ENCODE data around the gene GALNT2.

The GALNT2 gene

GRCh38 chr1:230194525-230194924 lies 127.5 kb downstream of the GALNT2 start:
- TF ChIP-seq CTCF (conservative IDR thresholded peaks at IDR 0.05; ENCODE audit: low read length): no peak
- no peak for TF ChIP-seq EZH2phosphoT487 (IDR thresholded peaks at IDR 0.05; ENCODE audit: borderline replicate concordance)
- Histone ChIP-seq H3K79me2 (ENCODE audit: insufficient read depth, low read length) (peaks cover 100% of the 10 kb centered on the region), H3K9me2 (replicated peaks; ENCODE audit: low read depth, low read length) (no peaks in the 10 kb centered on the region)

GRCh38 chr1:230195199-230195598 lies 128.2 kb downstream of the GALNT2 start:
- no peak overlapping the region for H2AFZ ChIP-seq (ENCODE audit: low read length)
- peaks cover 77% of the 10 kb centered on the region for H3K4me1 ChIP-seq (ENCODE audit: insufficient read depth, low read length, poor library complexity, severe bottlenecking)
- H3K9me2 ChIP-seq (replicated peaks; ENCODE audit: low read depth, low read length): no peaks in the 10 kb centered on the region
- no peaks in the 10 kb centered on the region for H3K27me3 ChIP-seq (ENCODE audit: insufficient read depth, low read length, poor library complexity, severe bottlenecking)
- peaks cover 33% of the 10 kb centered on the region; the same call in 1 of the 2 replicates for H3K36me3 ChIP-seq (ENCODE audit: insufficient read depth, low read length)
- no peaks in the 10 kb centered on the region for H3F3A ChIP-seq (ENCODE audit: low read depth)
- H3K79me2 ChIP-seq (ENCODE audit: insufficient read depth, low read length): peaks cover 99% of the 10 kb centered on the region
- H3K4me2 ChIP-seq (ENCODE audit: low read depth, low read length, poor library complexity, severe bottlenecking): peak overlapping the region; percentile 95
- no peaks in the 10 kb centered on the region for H3K9me3 ChIP-seq (ENCODE audit: insufficient read depth, low read depth, low read length)
- TF ChIP-seq CTCF (conservative IDR thresholded peaks at IDR 0.05; ENCODE audit: low read length) (no peak), EZH2phosphoT487 (IDR thresholded peaks at IDR 0.05; ENCODE audit: borderline replicate concordance) (no peak)
- H3K4me3 ChIP-seq (ENCODE audit: low read length, poor library complexity, severe bottlenecking): peak overlapping the region; percentile 52
- no peaks in the 10 kb centered on the region for H4K20me1 ChIP-seq (ENCODE audit: insufficient read depth, low read length, poor library complexity, severe bottlenecking)
- H3K9ac ChIP-seq (ENCODE audit: low read depth, low read length, poor library complexity, severe bottlenecking): peak overlapping the region; percentile 71

More at GRCh38 chr1:230194525-230194924, 127.5 kb downstream of the GALNT2 start:
- peak overlapping the region; percentile 95 for H3K4me2 ChIP-seq (ENCODE audit: low read depth, low read length, poor library complexity, severe bottlenecking)
- H4K20me1 ChIP-seq (ENCODE audit: insufficient read depth, low read length, poor library complexity, severe bottlenecking): no peaks in the 10 kb centered on the region
- H3K9ac ChIP-seq (ENCODE audit: low read depth, low read length, poor library complexity, severe bottlenecking): peak overlapping the region; percentile 71
- no peaks in the 10 kb centered on the region for H3K9me3 ChIP-seq (ENCODE audit: insufficient read depth, low read depth, low read length)
- H3K4me3 ChIP-seq (ENCODE audit: low read length, poor library complexity, severe bottlenecking): peak overlapping the region; percentile 52
- H3K4me1 ChIP-seq (ENCODE audit: insufficient read depth, low read length, poor library complexity, severe bottlenecking): peaks cover 81% of the 10 kb centered on the region
- no peaks in the 10 kb centered on the region for H3F3A ChIP-seq (ENCODE audit: low read depth)
- H3K27me3 ChIP-seq (ENCODE audit: insufficient read depth, low read length, poor library complexity, severe bottlenecking): no peaks in the 10 kb centered on the region
- no peak overlapping the region for H2AFZ ChIP-seq (ENCODE audit: low read length)
- peaks cover 33% of the 10 kb centered on the region; the same call in 1 of the 2 replicates for H3K36me3 ChIP-seq (ENCODE audit: insufficient read depth, low read length)

GRCh38 chr1:230196077-230196476 lies 129.0 kb downstream of the GALNT2 start:
- Histone ChIP-seq H3F3A (ENCODE audit: low read depth) (no peaks in the 10 kb centered on the region), H3K4me2 (ENCODE audit: low read depth, low read length, poor library complexity, severe bottlenecking) (peak overlapping the region; percentile 95), H3K4me1 (ENCODE audit: insufficient read depth, low read length, poor library complexity, severe bottlenecking) (peaks cover 77% of the 10 kb centered on the region), H3K9me3 (ENCODE audit: insufficient read depth, low read depth, low read length) (no peaks in the 10 kb centered on the region), H3K4me3 (ENCODE audit: low read length, poor library complexity, severe bottlenecking) (peak overlapping the region; percentile 52), H2AFZ (ENCODE audit: low read length) (no peak overlapping the region), H4K20me1 (ENCODE audit: insufficient read depth, low read length, poor library complexity, severe bottlenecking) (no peaks in the 10 kb centered on the region), H3K79me2 (ENCODE audit: insufficient read depth, low read length) (peaks cover 99% of the 10 kb centered on the region), H3K9me2 (replicated peaks; ENCODE audit: low read depth, low read length) (no peaks in the 10 kb centered on the region), H3K9ac (ENCODE audit: low read depth, low read length, poor library complexity, severe bottlenecking) (peak overlapping the region; percentile 71), H3K27me3 (ENCODE audit: insufficient read depth, low read length, poor library complexity, severe bottlenecking) (no peaks in the 10 kb centered on the region), H3K36me3 (ENCODE audit: insufficient read depth, low read length) (peaks cover 36% of the 10 kb centered on the region; the same call in 1 of the 2 replicates)
- no peak for TF ChIP-seq EZH2phosphoT487 (IDR thresholded peaks at IDR 0.05; ENCODE audit: borderline replicate concordance)
- TF ChIP-seq CTCF (conservative IDR thresholded peaks at IDR 0.05; ENCODE audit: low read length): no peak
